HG02798 (cell line): ENCODE measurements around the gene TGFBI.
"Not testable (repeated sequence)": the region's sequence is repeated elsewhere in the genome, so short reads cannot be mapped to it uniquely, and the experiment has no call there.

Experiments
- ATAC-seq: cut with Tn5 transposase; IDR thresholded peaks from one replicate; pipeline ENCODE4 v1.9.1; 2021; ENCODE audit warnings: mild to moderate bottlenecking; ENCODE audit not compliant: unreplicated experiment, poor library complexity

The TGFBI gene

DNA sequence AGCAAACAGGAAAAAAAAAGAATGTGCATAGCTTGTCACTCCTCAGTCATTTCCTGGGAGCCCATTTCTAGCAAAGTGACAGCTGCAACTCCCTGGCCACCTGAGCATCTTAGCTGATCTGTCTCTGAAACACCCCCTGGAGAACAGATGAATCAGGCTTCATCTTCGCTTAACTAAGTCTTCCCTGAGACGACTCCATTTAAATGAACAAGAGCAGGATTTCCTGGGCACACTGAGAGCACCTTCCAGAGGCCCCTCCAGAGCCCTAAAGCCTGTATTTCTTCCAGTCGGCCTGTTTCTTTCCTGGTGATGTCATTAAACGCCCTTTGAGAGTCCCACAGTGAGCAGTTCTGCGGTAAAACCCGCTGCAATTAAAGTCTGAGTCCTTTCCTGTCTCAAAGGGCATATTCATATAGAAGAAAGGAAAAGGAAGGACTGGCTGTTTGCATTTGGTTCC is 13.9 kb downstream of the TGFBI start:
- ATAC-seq: no peak

DNA sequence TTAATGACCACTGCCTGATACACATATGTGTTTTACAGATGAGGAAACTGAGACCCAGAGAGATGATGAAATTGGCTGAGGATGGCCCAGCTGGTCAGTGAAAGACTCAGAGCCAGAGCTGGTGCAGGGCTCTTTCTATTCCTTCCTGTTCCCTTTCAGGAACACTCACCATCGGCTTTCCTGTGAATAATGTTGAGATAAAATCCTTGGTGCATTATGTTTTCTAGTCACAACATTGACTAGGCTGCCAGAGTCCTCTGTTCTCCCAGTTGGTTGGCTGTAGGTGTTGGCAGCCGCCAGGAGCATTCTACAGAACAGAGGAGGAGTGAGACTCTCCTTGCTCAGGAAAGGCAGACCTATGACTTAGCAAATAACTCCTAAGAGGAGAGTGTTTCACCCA is 14.8 kb downstream of the TGFBI start:
- no peak for ATAC-seq

GRCh38 chr5:136043968-136044610 is 15.3 kb downstream of the TGFBI start:
- no peak for ATAC-seq

DNA sequence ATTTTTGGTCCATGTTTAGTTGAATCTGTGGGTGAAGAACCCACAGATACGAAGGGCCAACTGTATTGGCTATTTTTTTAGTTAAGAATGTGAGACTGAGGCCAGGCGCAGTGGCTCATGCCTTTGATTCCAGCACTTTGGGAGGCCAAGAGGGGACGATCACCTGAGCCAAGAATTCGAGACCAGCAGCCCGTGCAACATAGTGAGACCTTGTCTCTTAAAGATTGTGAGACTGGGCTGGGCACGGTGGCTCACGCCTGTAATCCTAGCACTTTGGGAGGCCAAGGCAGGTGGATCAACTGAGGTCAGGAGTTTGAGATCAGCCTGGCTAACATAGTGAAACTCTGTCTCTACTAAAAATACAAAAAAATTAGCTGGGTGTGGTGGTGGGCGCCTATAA is 16.2 kb downstream of the TGFBI start:
- not testable (repeated sequence) for ATAC-seq

GRCh38 chr5:136046246-136046645 is 17.5 kb downstream of the TGFBI start:
- no peak for ATAC-seq

DNA sequence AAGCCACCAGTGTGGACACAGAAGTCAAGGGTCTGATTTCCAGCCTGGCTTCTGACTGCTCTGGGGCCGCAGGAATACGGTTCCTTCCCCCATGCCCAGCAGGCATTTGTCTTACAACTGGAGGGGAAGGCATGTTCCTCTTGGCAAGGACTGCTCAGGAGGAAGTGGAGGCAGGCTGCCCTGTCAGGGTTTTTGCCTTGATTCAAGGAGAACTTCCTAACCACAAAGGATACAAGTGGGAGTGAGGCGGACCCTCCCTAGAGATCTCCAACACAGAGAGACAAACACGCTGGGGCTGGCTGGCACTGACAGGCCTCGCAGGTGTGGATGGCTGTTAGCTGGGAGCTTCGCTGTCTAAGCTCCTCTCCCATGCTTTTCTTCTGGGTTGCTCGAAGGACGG is 19.1 kb downstream of the TGFBI start:
- ATAC-seq: no peak

GRCh38 chr5:136048966-136049365 is 20.2 kb downstream of the TGFBI start:
- no peak for ATAC-seq

- ATAC-seq: no peak
Measured at GRCh38 chr5:136051486-136052220, 22.9 kb downstream of the TGFBI start.

- ATAC-seq: no peak
Measured at GRCh38 chr5:136052692-136053335, 24.0 kb downstream of the TGFBI start.

DNA sequence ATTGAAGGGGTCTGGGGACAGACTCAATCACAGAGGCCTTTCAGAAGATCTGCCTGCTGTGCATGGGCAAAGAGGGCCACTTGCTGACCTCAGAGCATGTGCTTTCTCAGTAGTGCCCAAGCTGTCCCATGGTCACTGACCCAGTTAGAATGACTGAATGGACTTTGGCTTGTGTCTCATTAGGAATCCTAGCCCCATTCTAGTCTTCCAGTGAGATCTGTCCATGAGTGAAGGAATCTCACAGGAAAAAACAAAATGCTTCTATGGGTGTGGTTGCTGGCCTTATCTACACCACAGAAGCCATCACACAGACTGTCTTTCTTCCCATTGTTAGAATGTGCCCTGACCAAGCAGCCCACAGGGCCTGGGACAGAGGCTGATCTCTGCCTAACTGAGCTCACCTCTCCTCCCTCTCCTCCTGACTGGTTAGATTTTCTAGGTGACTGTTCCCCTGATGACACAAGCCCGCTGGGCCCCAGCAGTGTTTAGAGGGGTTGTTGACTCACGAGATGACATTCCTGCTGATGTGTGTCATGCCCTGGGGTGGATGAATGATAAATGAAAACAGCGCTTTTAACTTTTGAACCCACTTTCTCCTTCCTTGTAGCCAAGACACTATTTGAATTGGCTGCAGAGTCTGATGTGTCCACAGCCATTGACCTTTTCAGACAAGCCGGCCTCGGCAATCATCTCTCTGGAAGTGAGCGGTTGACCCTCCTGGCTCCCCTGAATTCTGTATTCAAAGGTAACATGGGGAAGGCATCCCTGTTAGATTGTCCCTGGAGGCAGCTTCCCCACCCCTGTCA is 24.8 kb downstream of the TGFBI start:
- no peak for ATAC-seq

- no peak for ATAC-seq
Measured at GRCh38 chr5:136054142-136055019, 25.6 kb downstream of the TGFBI start.

DNA sequence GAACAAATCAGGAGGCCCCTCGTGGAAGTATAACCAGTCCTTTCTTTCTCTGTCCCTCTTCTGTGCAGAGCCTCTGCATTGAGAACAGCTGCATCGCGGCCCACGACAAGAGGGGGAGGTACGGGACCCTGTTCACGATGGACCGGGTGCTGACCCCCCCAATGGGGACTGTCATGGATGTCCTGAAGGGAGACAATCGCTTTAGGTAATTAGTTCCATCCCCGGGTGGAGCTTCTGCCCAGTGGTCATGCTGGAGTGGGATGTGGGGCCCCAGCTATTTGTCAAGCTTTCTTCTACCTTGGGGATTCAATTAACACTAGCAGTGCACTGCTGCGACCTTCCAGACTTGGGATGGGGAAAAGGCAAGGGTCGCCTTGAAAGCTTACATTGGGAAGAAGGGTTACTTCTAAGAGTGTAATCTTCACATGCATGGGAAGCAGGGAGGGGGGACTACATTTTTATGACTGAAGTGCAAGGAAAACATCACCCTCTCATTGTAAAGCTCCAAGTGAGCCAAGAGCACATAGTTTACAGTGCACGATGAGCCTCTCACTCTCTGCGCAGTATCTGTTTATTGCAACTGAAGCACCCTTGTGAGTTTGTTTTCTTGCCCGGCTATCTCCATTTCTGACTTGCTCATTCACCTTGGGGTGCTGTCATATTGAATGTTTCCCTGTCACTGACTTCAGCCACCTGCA is 27.0 kb downstream of the TGFBI start:
- ATAC-seq: no peak

DNA sequence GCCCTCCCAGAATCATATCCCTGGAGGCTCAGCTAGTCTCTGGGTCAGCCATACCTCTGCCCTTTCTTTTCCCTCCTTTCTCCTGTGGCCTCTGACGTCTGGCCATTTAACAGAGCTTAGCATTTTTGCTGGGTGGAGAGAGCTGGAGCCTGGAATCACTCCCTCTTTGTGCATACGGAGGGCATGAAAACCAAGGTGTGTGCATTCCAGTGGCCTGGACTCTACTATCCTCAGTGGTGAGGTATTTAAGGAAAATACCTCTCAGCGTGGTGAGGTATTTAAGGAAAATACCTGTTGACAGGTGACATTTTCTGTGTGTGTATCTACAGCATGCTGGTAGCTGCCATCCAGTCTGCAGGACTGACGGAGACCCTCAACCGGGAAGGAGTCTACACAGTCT is 27.5 kb downstream of the TGFBI start:
- ATAC-seq: no peak

DNA sequence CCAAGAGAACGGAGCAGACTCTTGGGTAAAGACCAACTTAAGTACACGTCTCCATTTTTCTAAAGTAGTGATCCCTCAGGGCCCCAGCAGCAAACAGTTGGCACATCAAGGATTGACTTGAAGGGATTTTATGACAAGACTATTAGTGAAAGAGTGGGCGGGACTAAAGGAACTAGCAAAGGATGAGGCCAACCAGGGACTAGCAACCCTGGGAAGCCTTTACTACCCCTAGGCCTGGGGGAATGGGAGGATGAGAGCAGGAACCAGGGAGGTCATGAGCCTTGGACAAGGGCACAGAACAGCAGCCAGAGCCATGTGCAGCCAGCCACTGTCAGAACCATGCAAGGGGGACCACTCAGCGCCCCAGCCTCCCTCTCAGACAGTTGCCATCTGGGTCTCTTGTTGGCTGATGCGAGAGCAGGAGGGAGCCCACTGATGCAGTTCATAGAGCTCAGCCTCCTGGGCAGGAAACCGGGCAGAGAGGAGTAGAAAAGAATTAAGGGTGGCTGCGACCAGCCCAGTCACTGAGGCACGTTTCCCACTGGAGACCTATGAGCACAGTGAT is 28.1 kb downstream of the TGFBI start:
- no peak for ATAC-seq

DNA sequence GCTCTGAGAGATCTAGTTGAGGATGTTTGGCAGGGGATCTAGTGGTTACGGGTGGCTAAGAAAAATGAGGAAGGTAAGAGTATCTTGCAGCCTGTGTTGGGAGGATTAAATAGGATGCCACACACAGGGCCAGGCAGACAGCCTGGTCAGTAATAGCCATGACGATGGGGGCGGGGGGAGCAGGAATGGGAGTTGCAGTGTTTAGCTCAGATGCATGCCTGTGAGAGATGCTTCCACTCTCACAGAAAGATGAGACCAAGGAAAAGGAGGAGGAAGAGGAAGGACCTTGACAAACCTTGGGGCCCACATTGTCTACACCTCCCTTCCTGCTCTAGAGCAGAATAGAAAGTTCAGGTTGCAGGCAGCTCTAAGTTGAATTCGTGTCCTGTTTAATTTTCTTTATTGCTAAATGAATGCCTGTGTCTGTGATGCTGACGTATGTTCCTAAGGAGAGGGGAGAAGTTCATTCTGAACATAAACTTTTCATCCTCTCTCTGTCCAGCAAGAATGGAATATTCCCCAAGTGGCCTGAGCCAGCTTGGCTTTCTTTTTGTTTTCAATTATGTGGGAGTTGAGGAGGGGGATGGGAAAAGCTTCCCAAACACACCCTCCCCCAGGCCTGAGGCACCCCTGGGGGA is 28.7 kb downstream of the TGFBI start:
- ATAC-seq: no peak

DNA sequence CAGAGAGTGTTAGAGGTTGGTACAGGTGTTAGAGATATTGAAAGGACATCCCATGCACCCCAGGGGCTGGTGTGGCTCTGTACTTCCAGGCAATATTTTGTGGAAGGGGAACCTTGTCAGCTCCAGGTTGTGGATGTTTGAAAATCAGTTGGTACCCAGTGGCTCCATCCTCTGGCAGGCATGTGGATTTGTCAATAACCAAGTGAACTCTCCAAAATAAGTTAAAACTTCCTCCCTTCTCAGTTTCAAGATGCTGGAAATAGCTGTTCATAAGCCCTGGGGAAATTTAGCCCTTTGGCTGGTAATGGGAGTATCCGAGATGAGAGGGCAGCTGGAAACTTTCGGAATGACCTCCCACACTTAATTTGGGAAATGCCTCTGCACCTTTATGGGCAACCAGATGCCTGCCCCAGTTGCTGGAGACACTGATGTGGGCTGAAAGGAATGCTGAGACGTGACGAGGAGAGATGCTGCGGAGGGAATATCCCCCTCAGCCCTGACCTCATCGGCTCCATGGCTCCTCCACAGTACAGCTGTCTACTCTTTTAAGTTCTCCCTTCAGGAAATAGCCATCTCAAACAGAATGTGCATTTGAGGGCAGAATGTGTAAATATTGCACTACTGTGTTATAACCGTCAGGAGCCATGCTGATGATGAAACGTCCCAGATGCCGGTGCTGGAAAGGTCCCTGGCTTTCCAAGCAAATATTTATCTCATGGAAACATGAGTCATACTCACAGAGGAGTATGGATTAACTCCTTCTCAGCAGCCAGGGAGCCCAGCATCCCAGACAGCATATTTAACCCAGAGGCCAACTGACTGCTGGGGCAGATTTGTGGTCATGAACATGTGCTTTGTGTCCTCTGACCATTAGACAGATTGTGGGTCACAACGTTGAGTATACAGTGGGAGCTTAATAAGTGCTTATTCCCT is 29.5 kb downstream of the TGFBI start:
- no peak for ATAC-seq

DNA sequence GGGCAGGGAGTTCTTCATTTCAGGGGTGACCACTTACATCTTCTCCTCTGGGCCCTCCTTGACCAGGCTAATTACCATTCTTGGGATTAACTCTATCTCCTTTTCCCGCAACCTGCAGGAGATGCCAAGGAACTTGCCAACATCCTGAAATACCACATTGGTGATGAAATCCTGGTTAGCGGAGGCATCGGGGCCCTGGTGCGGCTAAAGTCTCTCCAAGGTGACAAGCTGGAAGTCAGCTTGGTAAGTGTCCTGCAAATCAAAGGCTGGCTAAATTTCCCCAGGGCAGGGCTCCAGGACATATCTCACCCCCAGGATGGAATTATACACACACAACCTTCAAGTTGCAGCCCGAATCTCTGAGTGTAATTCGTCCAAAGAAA is 30.2 kb downstream of the TGFBI start:
- ATAC-seq: no peak
